HepG2 (cell line): Measurements from ENCODE around the gene C20orf204. TPM values are rescaled to one million over a fixed set of nuclear protein-coding genes. Genes with fewer than 3 reads are reported as not detected.

Experiments used
- ATAC-seq: fragments of 200-7000 bp; cut with Tn5 transposase; 3 replicates; pipeline ENCODE4 v1.9.1; 2020; ENCODE audit warnings: mild to moderate bottlenecking, moderate library complexity
- BruUV-seq: library from RNA; stranded (reverse); fragments of 400-500 nt; replicated peaks from 2 replicates; lab custom pipeline; 2021; lab: Mats Ljungman, UMichigan
- CTCF ChIA-PET: fragments of 300-600 bp; formaldehyde crosslinking; extraction: SDS; loops from one replicate; lab custom pipeline; 2021; ENCODE audit warnings: low total read pairs, inconsistent platforms, low intra/inter-chr PET ratio; lab: Yijun Ruan, JAX
- POLR2A ChIA-PET: fragments of 350-600 bp; sonication (Branson Sonifier 250); formaldehyde crosslinking; loops from one replicate; lab custom pipeline; 2020; ENCODE audit warnings: antibody characterized with exemption, inconsistent platforms; lab: Yijun Ruan, JAX
- DNase-seq: peaks from one replicate; pipeline ENCODE4 v3.0.0-alpha.2; 2015; ENCODE audit warnings: low spot score
- FAIRE-seq: peaks from 3 replicates; lab custom pipeline; 2011; peaks lifted over from hg19 to GRCh38; lab: Jason Lieb, UNC
- H2AFZ ChIP-seq: one replicate; pipeline ENCODE4 v1.6.1; 2011; ENCODE audit warnings: low read length, inconsistent platforms
- H3K27ac ChIP-seq: fragments of 300-600 bp; 3 replicates; pipeline ENCODE4 v1.8.0; 2011; ENCODE audit warnings: mixed run types, mild to moderate bottlenecking, mixed read lengths, low read length, inconsistent platforms; ENCODE audit not compliant: insufficient read depth; ENCODE audit errors: extremely low read length
- H3K27me3 ChIP-seq, 2 experiments: fragments of 200-600 bp in 1 of 2; 2 replicates in 1 of 2; 3 replicates in 1 of 2; pipeline versions ENCODE4 v1.6.0 to v1.8.0; 2011; ENCODE audit warnings: low read length in 2 of 2, mild to moderate bottlenecking in 2 of 2, moderate library complexity in 2 of 2, inconsistent platforms in 1 of 2; ENCODE audit not compliant: insufficient read depth in 2 of 2, control insufficient read depth in 1 of 2
- H3K36me3 ChIP-seq, 2 experiments: fragments of 200-600 bp in 1 of 2; replicated peaks in 1 of 2; 2 replicates in 1 of 2; 3 replicates in 1 of 2; pipeline versions ENCODE4 v1.5.1 to v1.8.0; 2011; ENCODE audit warnings: low read length in 2 of 2, inconsistent platforms in 1 of 2; ENCODE audit not compliant: insufficient read depth in 2 of 2, control insufficient read depth in 1 of 2
- H3K4me1 ChIP-seq: 2 replicates; pipeline ENCODE4 v1.5.1; 2012; ENCODE audit warnings: low read length, inconsistent platforms; ENCODE audit not compliant: insufficient read depth
- H3K4me2 ChIP-seq: 2 replicates; pipeline ENCODE4 v1.6.0; 2011; ENCODE audit warnings: low read depth, low read length, inconsistent platforms
- H3K4me3 ChIP-seq, 3 experiments: fragments of 200-600 bp in 1 of 3; sonication (generic), shearing (Covaris generic) in 1 of 3; replicated peaks in 1 of 3; 2 replicates each; pipeline ENCODE4 v1.5.1; 2011 to 2016; ENCODE audit warnings: low read length in 3 of 3, inconsistent platforms in 2 of 3, low read depth in 2 of 3, mild to moderate bottlenecking in 2 of 3, control low read depth in 1 of 3, mixed read lengths in 1 of 3; ENCODE audit not compliant: insufficient read depth in 1 of 3
- H3K79me2 ChIP-seq: one replicate; pipeline ENCODE4 v1.6.1; 2011; ENCODE audit warnings: low read length, inconsistent platforms; ENCODE audit not compliant: insufficient read depth
- H3K9ac ChIP-seq: 2 replicates; pipeline ENCODE4 v1.6.0; 2011; ENCODE audit warnings: mild to moderate bottlenecking, low read depth, low read length, inconsistent platforms; ENCODE audit not compliant: insufficient read depth
- H3K9me3 ChIP-seq: 2 replicates; pipeline ENCODE4 v1.5.1; 2012; ENCODE audit warnings: mild to moderate bottlenecking, low read length
- H4K20me1 ChIP-seq: 2 replicates; pipeline ENCODE4 v1.6.0; 2011; ENCODE audit warnings: inconsistent platforms, mild to moderate bottlenecking, low read length, moderate library complexity; ENCODE audit not compliant: insufficient read depth
- DNMT1 ChIP-seq: sonication (generic); formaldehyde crosslinking; IDR thresholded peaks from 2 replicates; pipeline ENCODE4 v1.5.1; 2020; ENCODE audit warnings: mild to moderate bottlenecking, missing genetic modification reagents
- FOXC1 ChIP-seq: sonication (generic); formaldehyde crosslinking; IDR thresholded peaks from 2 replicates; pipeline ENCODE4 v1.8.0; 2022; ENCODE audit warnings: mild to moderate bottlenecking, missing genetic modification reagents, borderline replicate concordance
- JARID2 ChIP-seq: sonication (generic); formaldehyde crosslinking; IDR thresholded peaks from 2 replicates; pipeline ENCODE4 v1.8.1; 2023; ENCODE audit warnings: missing genetic modification reagents, inconsistent platforms; ENCODE audit not compliant: insufficient replicate concordance
- MLXIP ChIP-seq: sonication (generic); formaldehyde crosslinking; IDR thresholded peaks from 2 replicates; pipeline ENCODE4 v1.9.0; 2021; ENCODE audit warnings: missing genetic modification reagents, borderline replicate concordance
- MYC ChIP-seq: sonication (generic); formaldehyde crosslinking; IDR thresholded peaks from 2 replicates; pipeline ENCODE4 v1.9.0; 2021; ENCODE audit warnings: missing genetic modification reagents, borderline replicate concordance
- REL ChIP-seq: sonication (generic); formaldehyde crosslinking; conservative IDR thresholded peaks from 2 replicates; pipeline ENCODE4 v1.8.0; 2022; ENCODE audit warnings: mild to moderate bottlenecking, missing genetic modification reagents, moderate library complexity
- SIN3A ChIP-seq: IDR thresholded peaks from 2 replicates; pipeline ENCODE4 v1.6.1; 2011; ENCODE audit warnings: low read depth, mild to moderate bottlenecking, control low read depth, low read length, borderline replicate concordance
- ZFP36 ChIP-seq: fragments of 150-350 bp; IDR thresholded peaks from 2 replicates; pipeline ENCODE4 v1.6.1; 2018; ENCODE audit warnings: borderline replicate concordance, low read length, low read depth; ENCODE audit not compliant: partially characterized antibody
- ZFP37 ChIP-seq: sonication (generic); formaldehyde crosslinking; IDR thresholded peaks from 2 replicates; pipeline ENCODE4 v1.4.0; 2020; ENCODE audit warnings: missing genetic modification reagents, borderline replicate concordance
- ZNF329 ChIP-seq: sonication (generic); formaldehyde crosslinking; IDR thresholded peaks from 2 replicates; pipeline ENCODE4 v1.9.0; 2021; ENCODE audit warnings: low read depth, mild to moderate bottlenecking, missing genetic modification reagents
- ZNF331 ChIP-seq: sonication (generic); formaldehyde crosslinking; IDR thresholded peaks from 2 replicates; pipeline ENCODE4 v1.4.0; 2020; ENCODE audit warnings: missing genetic modification reagents
- ZNF382 ChIP-seq: sonication (generic); formaldehyde crosslinking; IDR thresholded peaks from 2 replicates; pipeline ENCODE4 v1.5.0; 2020; ENCODE audit warnings: missing genetic modification reagents, mild to moderate bottlenecking, borderline replicate concordance
- ZNF484 ChIP-seq: sonication (generic); formaldehyde crosslinking; IDR thresholded peaks from 2 replicates; pipeline ENCODE4 v1.5.1; 2020; ENCODE audit warnings: mild to moderate bottlenecking, low read depth, missing genetic modification reagents, borderline replicate concordance
- ZNF678 ChIP-seq: sonication (generic); formaldehyde crosslinking; IDR thresholded peaks from 2 replicates; pipeline ENCODE4 v1.4.0; 2020; ENCODE audit warnings: mild to moderate bottlenecking, missing genetic modification reagents
- ZNF788 ChIP-seq: sonication (generic); formaldehyde crosslinking; IDR thresholded peaks from 2 replicates; pipeline ENCODE4 v1.5.0; 2020; ENCODE audit warnings: mild to moderate bottlenecking, missing genetic modification reagents, borderline replicate concordance
- ZSCAN30 ChIP-seq: sonication (generic); formaldehyde crosslinking; IDR thresholded peaks from 2 replicates; pipeline ENCODE4 v1.5.0; 2020; ENCODE audit warnings: mild to moderate bottlenecking, missing genetic modification reagents
- WGBS: methylation state at CpG from one replicate; pipeline ENCODE4 v1.1.6; 2017; ENCODE audit warnings: low lambda C conversion rate; 5-methylcytosine and 5-hydroxymethylcytosine counted together
- in situ Hi-C: cut with HindIII; loops from 2 replicates; pipeline ENCODE4 v1.10.0; 2017; ENCODE audit warnings: low pct_unique_long_range_greater_than_20kb; ENCODE audit not compliant: extremely low pct_ligation_motif_present
- intact Hi-C: fragments of 100-400 bp; cut with micrococcal nuclease; formaldehyde crosslinking; loops from one replicate; pipeline ENCODE4 v1.10.0; 2022; ENCODE audit not compliant: unreplicated experiment
- polyA plus RNA-seq, 8 experiments: library from polyadenylated mRNA; depleted of rRNA in 3 of 8; stranded (reverse) in 7 of 8; unstranded in 1 of 8; fragments of >200 nt; fragmentation: Illumina TruSeq in 4 of 8; extraction: Trizol in 4 of 8; gene quantifications; 2 replicates each; pipeline versions ENCODE4 v1.2.1 to v1.2.3, GENCODE V29; 2011 to 2016; ENCODE audit warnings: low read depth in 4 of 8, missing spikeins in 1 of 8, mixed read lengths in 1 of 8; ENCODE audit not compliant: insufficient read depth in 1 of 8
- total RNA-seq, 5 experiments: library from RNA; depleted of rRNA; stranded (reverse); fragments of >200 nt; fragmentation: Illumina TruSeq; extraction: Trizol; gene quantifications; 2 replicates each; pipeline ENCODE4 v1.2.3, GENCODE V29; 2016; ENCODE audit warnings: low read depth in 1 of 5
- TF ChIP-seq, protein P1 (sequence below): sonication (generic); formaldehyde crosslinking; conservative IDR thresholded peaks from 2 replicates; pipeline ENCODE4 v1.4.0; 2020; ENCODE audit warnings: mild to moderate bottlenecking, missing genetic modification reagents, moderate library complexity

The C20orf204 gene
- total and polyA plus RNA-seq, 2 of the 13 experiments (the other 11 are each of a cell fraction or from before 2014, with no cell fraction given): 22.1 to 80.0 TPM

- no peaks in the 10 kb centered on the region; a peak in 1 of 5 replicates for H3K27me3 ChIP-seq
- DNase-seq: no peak
- WGBS: under 1% methylated on average over 38 of the region's 111 CpGs
- peak within 1 kb of the TSS; percentile 68 for H3K27ac ChIP-seq
- intact Hi-C loops (no loop called here), in situ Hi-C loops (no loop called here)
- H3K4me1 ChIP-seq: peaks cover 69% of the 10 kb centered on the region
- POLR2A ChIA-PET: interaction anchor here (1.6 to 9.4 kb wide), 3 partner anchors 9 to 69 kb away, joined by 13 to 252 read pairs (median 15); partner anchors contain the start of genes C20orf204, PRPF6 and SAMD10
- no peak within 1 kb of the TSS for H2AFZ ChIP-seq
- no peaks in the 10 kb centered on the region for H4K20me1 ChIP-seq
- no peak for FAIRE-seq
- peak; percentile 10 for ATAC-seq
- H3K79me2 ChIP-seq: peaks cover 4% of the 10 kb centered on the region
- peak within 1 kb of the TSS; percentile 79 for H3K9ac ChIP-seq
- BruUV-seq: TSS peak; percentile 71
- H3K9me3 ChIP-seq: no peaks in the 10 kb centered on the region
- CTCF ChIA-PET: no interaction called here
- no peaks in the 10 kb centered on the region for H3K36me3 ChIP-seq
- H3K4me3 ChIP-seq: peak within 1 kb of the TSS; percentile 65 to 88 (median 77)
- H3K4me2 ChIP-seq: peak within 1 kb of the TSS; percentile 98
- TF ChIP-seq ZFP37 (CRISPR knock-in tag): no peak
- TF ChIP-seq SIN3A: peak; percentile 38; the same call in 1 of the 2 replicates
- no peak for TF ChIP-seq ZSCAN30
- TF ChIP-seq MLXIP (CRISPR knock-in tag): peak; percentile 33; the same call in 1 of the 2 replicates
- TF ChIP-seq ZNF678: no peak
- no peak for TF ChIP-seq FOXC1 (CRISPR knock-in tag)
- TF ChIP-seq ZNF788 (CRISPR knock-in tag): no peak
- TF ChIP-seq ZNF331 (CRISPR knock-in tag): peak; percentile 45; the same call in 1 of the 2 replicates
- TF ChIP-seq, protein P1, sequence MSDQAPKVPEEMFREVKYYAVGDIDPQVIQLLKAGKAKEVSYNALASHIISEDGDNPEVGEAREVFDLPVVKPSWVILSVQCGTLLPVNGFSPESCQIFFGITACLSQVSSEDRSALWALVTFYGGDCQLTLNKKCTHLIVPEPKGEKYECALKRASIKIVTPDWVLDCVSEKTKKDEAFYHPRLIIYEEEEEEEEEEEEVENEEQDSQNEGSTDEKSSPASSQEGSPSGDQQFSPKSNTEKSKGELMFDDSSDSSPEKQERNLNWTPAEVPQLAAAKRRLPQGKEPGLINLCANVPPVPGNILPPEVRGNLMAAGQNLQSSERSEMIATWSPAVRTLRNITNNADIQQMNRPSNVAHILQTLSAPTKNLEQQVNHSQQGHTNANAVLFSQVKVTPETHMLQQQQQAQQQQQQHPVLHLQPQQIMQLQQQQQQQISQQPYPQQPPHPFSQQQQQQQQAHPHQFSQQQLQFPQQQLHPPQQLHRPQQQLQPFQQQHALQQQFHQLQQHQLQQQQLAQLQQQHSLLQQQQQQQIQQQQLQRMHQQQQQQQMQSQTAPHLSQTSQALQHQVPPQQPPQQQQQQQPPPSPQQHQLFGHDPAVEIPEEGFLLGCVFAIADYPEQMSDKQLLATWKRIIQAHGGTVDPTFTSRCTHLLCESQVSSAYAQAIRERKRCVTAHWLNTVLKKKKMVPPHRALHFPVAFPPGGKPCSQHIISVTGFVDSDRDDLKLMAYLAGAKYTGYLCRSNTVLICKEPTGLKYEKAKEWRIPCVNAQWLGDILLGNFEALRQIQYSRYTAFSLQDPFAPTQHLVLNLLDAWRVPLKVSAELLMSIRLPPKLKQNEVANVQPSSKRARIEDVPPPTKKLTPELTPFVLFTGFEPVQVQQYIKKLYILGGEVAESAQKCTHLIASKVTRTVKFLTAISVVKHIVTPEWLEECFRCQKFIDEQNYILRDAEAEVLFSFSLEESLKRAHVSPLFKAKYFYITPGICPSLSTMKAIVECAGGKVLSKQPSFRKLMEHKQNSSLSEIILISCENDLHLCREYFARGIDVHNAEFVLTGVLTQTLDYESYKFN (CRISPR knock-in tag): no peak
- TF ChIP-seq ZNF484 (CRISPR knock-in tag): no peak
- no peak for TF ChIP-seq ZFP36
- 0 out of 2 replicates have a peak, but pooled peaks have one; percentile 8 for TF ChIP-seq MYC
- 0 out of 2 replicates have a peak, but pooled peaks have one; percentile 47 for TF ChIP-seq DNMT1 (CRISPR knock-in tag)
- TF ChIP-seq ZNF329 (CRISPR knock-in tag): 0 out of 2 replicates have a peak, but pooled peaks have one; percentile 54
- TF ChIP-seq JARID2 (CRISPR knock-in tag): no peak
- TF ChIP-seq ZNF382 (CRISPR knock-in tag): no peak
- no peak for TF ChIP-seq REL
Measured at GRCh38 chr20:64049060-64049877, 13.3 kb downstream of the C20orf204 start, which contains the start of gene SOX18. TSS of gene SOX18 (minus strand) at chr20:64049639. CDS start at chr20:64049516, 123 bp downstream.
